GM12864 (cell line): ENCODE measurements around the gene RPH3AL.

Experiments
- DNase-seq: peaks from one replicate; pipeline ENCODE4 v3.0.0-alpha.2; 2011; ENCODE audit warnings: low read depth
- H3K4me3 ChIP-seq: 2 replicates; pipeline ENCODE4 v1.5.1; 2011; ENCODE audit warnings: mild to moderate bottlenecking, low read depth, low read length, control low read depth
- CTCF ChIP-seq: IDR thresholded peaks from 2 replicates; pipeline ENCODE4 v1.5.1; 2011; ENCODE audit warnings: low read depth, mild to moderate bottlenecking, moderate library complexity, low read length, control low read depth, inconsistent platforms; ENCODE audit errors: missing control alignments

Gene RPH3AL

GRCh38 chr17:312476-313148 is 40.0 kb downstream of the RPH3AL start:
- H3K4me3 ChIP-seq, result no peak overlapping the region
- TF ChIP-seq CTCF, result no peak
- no peak for DNase-seq

- H3K4me3 ChIP-seq, result no peak overlapping the region
- DNase-seq, result no peak
- TF ChIP-seq CTCF, result no peak
Measured at GRCh38 chr17:311119-311782, 41.4 kb downstream of the RPH3AL start.

GRCh38 chr17:310111-311010 is 42.2 kb downstream of the RPH3AL start:
- DNase-seq, result no peak
- no peak for TF ChIP-seq CTCF
- H3K4me3 ChIP-seq, result no peak overlapping the region

GRCh38 chr17:309361-309888 is 43.2 kb downstream of the RPH3AL start:
- TF ChIP-seq CTCF, result peak; percentile 56
- DNase-seq, result no peak
- no peak overlapping the region for H3K4me3 ChIP-seq

- no peak for DNase-seq
- TF ChIP-seq CTCF, result no peak
- no peak overlapping the region for H3K4me3 ChIP-seq
Measured at GRCh38 chr17:307741-308507, 44.7 kb downstream of the RPH3AL start.

- DNase-seq, result no peak
- no peak overlapping the region for H3K4me3 ChIP-seq
- TF ChIP-seq CTCF, result no peak
Measured at GRCh38 chr17:307295-307691, 45.3 kb downstream of the RPH3AL start.
